ENCODE data around the gene ADAMTSL1.

Gene ADAMTSL1

GRCh38 chr9:18466101-18466500 is 7.9 kb upstream of the ADAMTSL1 start:
- no peak overlapping the region for H3K4me3 ChIP-seq (IDR thresholded peaks at IDR 0.05; ENCODE audit: insufficient read depth, low read depth, low read length)
- no peaks in the 10 kb centered on the region for H4K20me1 ChIP-seq (ENCODE audit: insufficient read depth)
- H3K79me2 ChIP-seq (ENCODE audit: insufficient read depth, low read depth), result no peaks in the 10 kb centered on the region
- H3K9ac ChIP-seq, result no peak overlapping the region
- no peak overlapping the region for H2AFZ ChIP-seq (ENCODE audit: low read depth)
- H3K27ac ChIP-seq, result no peak overlapping the region
- H3K4me1 ChIP-seq (ENCODE audit: low read depth, poor library complexity, severe bottlenecking), result no peaks in the 10 kb centered on the region
- no peak overlapping the region for H3K4me2 ChIP-seq
- no peaks in the 10 kb centered on the region for H3K36me3 ChIP-seq (ENCODE audit: insufficient read depth)
- TF ChIP-seq CTCF (conservative IDR thresholded peaks at IDR 0.05; ENCODE audit: low read depth, low read length), result no peak
- H3K27me3 ChIP-seq (ENCODE audit: insufficient read depth, low read depth), result no peaks in the 10 kb centered on the region

GRCh38 chr9:18467696-18468095 is 6.3 kb upstream of the ADAMTSL1 start:
- Histone ChIP-seq H3K9ac (no peak overlapping the region), H3K36me3 (ENCODE audit: insufficient read depth) (no peaks in the 10 kb centered on the region), H3K4me1 (ENCODE audit: low read depth, poor library complexity, severe bottlenecking) (no peaks in the 10 kb centered on the region), H3K27me3 (ENCODE audit: insufficient read depth, low read depth) (no peaks in the 10 kb centered on the region), H2AFZ (ENCODE audit: low read depth) (no peak overlapping the region), H4K20me1 (ENCODE audit: insufficient read depth) (no peaks in the 10 kb centered on the region), H3K79me2 (ENCODE audit: insufficient read depth, low read depth) (no peaks in the 10 kb centered on the region), H3K4me3 (IDR thresholded peaks at IDR 0.05; ENCODE audit: insufficient read depth, low read depth, low read length) (no peak overlapping the region), H3K4me2 (no peak overlapping the region), H3K27ac (no peak overlapping the region)
- TF ChIP-seq CTCF (conservative IDR thresholded peaks at IDR 0.05; ENCODE audit: low read depth, low read length), result no peak

- H3K79me2 ChIP-seq (ENCODE audit: insufficient read depth, low read depth), result no peaks in the 10 kb centered on the region
- no peaks in the 10 kb centered on the region for H3K27me3 ChIP-seq (ENCODE audit: insufficient read depth, low read depth)
- no peaks in the 10 kb centered on the region for H3K36me3 ChIP-seq (ENCODE audit: insufficient read depth)
- no peaks in the 10 kb centered on the region for H4K20me1 ChIP-seq (ENCODE audit: insufficient read depth)
- H3K27ac ChIP-seq, result no peak overlapping the region
- no peak overlapping the region for H3K4me2 ChIP-seq
- H3K4me1 ChIP-seq (ENCODE audit: low read depth, poor library complexity, severe bottlenecking), result no peaks in the 10 kb centered on the region
- H3K9ac ChIP-seq, result no peak overlapping the region
- H2AFZ ChIP-seq (ENCODE audit: low read depth), result no peak overlapping the region
- no peak for TF ChIP-seq CTCF (conservative IDR thresholded peaks at IDR 0.05; ENCODE audit: low read depth, low read length)
- no peak overlapping the region for H3K4me3 ChIP-seq (IDR thresholded peaks at IDR 0.05; ENCODE audit: insufficient read depth, low read depth, low read length)
Measured at GRCh38 chr9:18472435-18472834, 1.5 kb upstream of the ADAMTSL1 start.

GRCh38 chr9:18472841-18473251 is 1.1 kb upstream of the ADAMTSL1 start:
- Histone ChIP-seq H3K79me2 (ENCODE audit: insufficient read depth, low read depth) (no peaks in the 10 kb centered on the region), H3K4me2 (no peak overlapping the region), H3K27me3 (ENCODE audit: insufficient read depth, low read depth) (no peaks in the 10 kb centered on the region), H3K36me3 (ENCODE audit: insufficient read depth) (no peaks in the 10 kb centered on the region), H2AFZ (ENCODE audit: low read depth) (no peak overlapping the region), H4K20me1 (ENCODE audit: insufficient read depth) (no peaks in the 10 kb centered on the region), H3K27ac (no peak overlapping the region), H3K9ac (no peak overlapping the region), H3K4me1 (ENCODE audit: low read depth, poor library complexity, severe bottlenecking) (no peaks in the 10 kb centered on the region), H3K4me3 (IDR thresholded peaks at IDR 0.05; ENCODE audit: insufficient read depth, low read depth, low read length) (no peak overlapping the region)
- no peak for TF ChIP-seq CTCF (conservative IDR thresholded peaks at IDR 0.05; ENCODE audit: low read depth, low read length)

All from KMS-11 (cell line).